Loucy (cell line): ENCODE results near the gene LINS1.

ENCODE experiments used
- EZH2phosphoT487 ChIP-seq: fragments of 200-600 bp; IDR thresholded peaks from 2 replicates; pipeline ENCODE4 v1.6.1; 2018; ENCODE audit warnings: antibody characterized with exemption, mild to moderate bottlenecking, moderate library complexity, borderline replicate concordance
- TF ChIP-seq, protein P1 (sequence below): fragments of 200-600 bp; sonication (generic); conservative IDR thresholded peaks from 2 replicates; pipeline ENCODE4 v1.5.1; 2014; ENCODE audit warnings: mild to moderate bottlenecking, antibody characterized with exemption, low read length

DNA sequence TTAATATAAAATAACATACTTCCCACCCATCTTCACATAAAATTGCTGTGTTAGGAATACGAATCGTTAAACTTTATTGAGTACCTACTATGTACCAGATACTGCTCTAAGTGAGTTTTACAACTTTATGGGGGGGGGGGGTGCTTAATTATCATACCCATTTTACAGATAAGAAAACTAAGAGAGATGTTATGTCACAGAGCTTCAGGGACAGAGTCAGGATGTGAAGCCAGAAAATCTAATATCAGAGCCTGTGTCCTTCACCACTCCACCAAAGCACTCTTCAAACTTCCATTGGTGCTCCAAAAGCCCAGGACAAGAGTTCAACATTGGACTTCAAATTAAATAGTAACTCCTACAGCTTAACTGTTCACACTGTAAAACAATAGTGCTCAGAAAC lies 8.6 kb downstream of the LINS1 start:
- TF ChIP-seq, protein P1, sequence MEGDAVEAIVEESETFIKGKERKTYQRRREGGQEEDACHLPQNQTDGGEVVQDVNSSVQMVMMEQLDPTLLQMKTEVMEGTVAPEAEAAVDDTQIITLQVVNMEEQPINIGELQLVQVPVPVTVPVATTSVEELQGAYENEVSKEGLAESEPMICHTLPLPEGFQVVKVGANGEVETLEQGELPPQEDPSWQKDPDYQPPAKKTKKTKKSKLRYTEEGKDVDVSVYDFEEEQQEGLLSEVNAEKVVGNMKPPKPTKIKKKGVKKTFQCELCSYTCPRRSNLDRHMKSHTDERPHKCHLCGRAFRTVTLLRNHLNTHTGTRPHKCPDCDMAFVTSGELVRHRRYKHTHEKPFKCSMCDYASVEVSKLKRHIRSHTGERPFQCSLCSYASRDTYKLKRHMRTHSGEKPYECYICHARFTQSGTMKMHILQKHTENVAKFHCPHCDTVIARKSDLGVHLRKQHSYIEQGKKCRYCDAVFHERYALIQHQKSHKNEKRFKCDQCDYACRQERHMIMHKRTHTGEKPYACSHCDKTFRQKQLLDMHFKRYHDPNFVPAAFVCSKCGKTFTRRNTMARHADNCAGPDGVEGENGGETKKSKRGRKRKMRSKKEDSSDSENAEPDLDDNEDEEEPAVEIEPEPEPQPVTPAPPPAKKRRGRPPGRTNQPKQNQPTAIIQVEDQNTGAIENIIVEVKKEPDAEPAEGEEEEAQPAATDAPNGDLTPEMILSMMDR, result no peak
- no peak for TF ChIP-seq EZH2phosphoT487
